ENCODE results near the gene PTH1R.

Gene PTH1R

GRCh38 chr3:46849686-46850467 lies 27.6 kb upstream of the PTH1R start:
- DNase-seq (ENCODE audit: low read depth in 2 of 2): no peak

- DNase-seq (ENCODE audit: low read depth in 2 of 2): no peak
Measured at GRCh38 chr3:46850468-46850779, 27.1 kb upstream of the PTH1R start.

- DNase-seq (ENCODE audit: low read depth in 2 of 2): no peak
Measured at GRCh38 chr3:46851364-46852333, 25.9 kb upstream of the PTH1R start.

GRCh38 chr3:46852334-46852720 lies 25.2 kb upstream of the PTH1R start:
- no peak for DNase-seq (ENCODE audit: low read depth in 2 of 2)

- DNase-seq (ENCODE audit: low read depth in 2 of 2): no peak
Measured at GRCh38 chr3:46852839-46853355, 24.6 kb upstream of the PTH1R start.

- DNase-seq (ENCODE audit: low read depth in 2 of 2): no peak
Measured at GRCh38 chr3:46853441-46854415, 23.8 kb upstream of the PTH1R start.

- DNase-seq (ENCODE audit: low read depth in 2 of 2): no peak
Measured at GRCh38 chr3:46854555-46854991, 22.9 kb upstream of the PTH1R start.

- no peak for DNase-seq (ENCODE audit: low read depth in 2 of 2)
Measured at GRCh38 chr3:46856576-46857471, 20.7 kb upstream of the PTH1R start.

GRCh38 chr3:46857485-46858341 lies 19.8 kb upstream of the PTH1R start:
- DNase-seq (ENCODE audit: low read depth in 2 of 2): no peak

- DNase-seq (ENCODE audit: low read depth in 2 of 2): no peak
Measured at GRCh38 chr3:46858456-46858855, 19.1 kb upstream of the PTH1R start.

- DNase-seq (ENCODE audit: low read depth in 2 of 2): no peak
Measured at GRCh38 chr3:46859001-46859710, 18.4 kb upstream of the PTH1R start.

- DNase-seq (ENCODE audit: low read depth in 2 of 2): no peak
Measured at GRCh38 chr3:46860017-46860809, 17.3 kb upstream of the PTH1R start.

- no peak for DNase-seq (ENCODE audit: low read depth in 2 of 2)
Measured at GRCh38 chr3:46860810-46861604, 16.5 kb upstream of the PTH1R start.

- DNase-seq (ENCODE audit: low read depth in 2 of 2): no peak
Measured at GRCh38 chr3:46861605-46862368, 15.7 kb upstream of the PTH1R start.

GRCh38 chr3:46862369-46863025 lies 15.0 kb upstream of the PTH1R start:
- no peak for DNase-seq (ENCODE audit: low read depth in 2 of 2)

GRCh38 chr3:46863261-46863782 lies 14.2 kb upstream of the PTH1R start, which contains the start of gene MYL3:
Gene MYL3, minus strand, starts transcription at chr3:46863444. Its CDS starts 54 bp downstream, at chr3:46863390.
- DNase-seq (ENCODE audit: low read depth in 2 of 2): no peak

All from activated CD8-positive, alpha-beta memory T cell treated with anti-CD3 and anti-CD28 coated beads for 4 hours (primary cell).